Mucosa of gallbladder (tissue), 1 donor: Measurements from ENCODE around the gene EHD3. TPM values are rescaled to one million over a fixed set of nuclear protein-coding genes. Genes with fewer than 3 reads are reported as not detected.

Source experiments
- DNase-seq: peaks from one replicate; pipeline ENCODE4 v3.0.0-alpha.2; 2020; ENCODE audit warnings: low spot score
- total RNA-seq: library from RNA; stranded (reverse); gene quantifications from one replicate; pipeline ENCODE4 v1.2.1, GENCODE V29; 2021
- donor health status: DM: no; HTN: no; CAD: no.

Gene EHD3
- total RNA-seq, 1 donor from 2014 or later = 6.7 TPM

- DNase-seq = no peak
Measured at GRCh38 chr2:31212659-31213600, 21.0 kb upstream of the EHD3 start.

- DNase-seq = no peak
Measured at GRCh38 chr2:31213601-31214443, 20.1 kb upstream of the EHD3 start.

GRCh38 chr2:31214444-31214915, 19.5 kb upstream of the EHD3 start:
- DNase-seq = no peak

GRCh38 chr2:31216734-31217133, 17.2 kb upstream of the EHD3 start:
- no peak for DNase-seq

DNA sequence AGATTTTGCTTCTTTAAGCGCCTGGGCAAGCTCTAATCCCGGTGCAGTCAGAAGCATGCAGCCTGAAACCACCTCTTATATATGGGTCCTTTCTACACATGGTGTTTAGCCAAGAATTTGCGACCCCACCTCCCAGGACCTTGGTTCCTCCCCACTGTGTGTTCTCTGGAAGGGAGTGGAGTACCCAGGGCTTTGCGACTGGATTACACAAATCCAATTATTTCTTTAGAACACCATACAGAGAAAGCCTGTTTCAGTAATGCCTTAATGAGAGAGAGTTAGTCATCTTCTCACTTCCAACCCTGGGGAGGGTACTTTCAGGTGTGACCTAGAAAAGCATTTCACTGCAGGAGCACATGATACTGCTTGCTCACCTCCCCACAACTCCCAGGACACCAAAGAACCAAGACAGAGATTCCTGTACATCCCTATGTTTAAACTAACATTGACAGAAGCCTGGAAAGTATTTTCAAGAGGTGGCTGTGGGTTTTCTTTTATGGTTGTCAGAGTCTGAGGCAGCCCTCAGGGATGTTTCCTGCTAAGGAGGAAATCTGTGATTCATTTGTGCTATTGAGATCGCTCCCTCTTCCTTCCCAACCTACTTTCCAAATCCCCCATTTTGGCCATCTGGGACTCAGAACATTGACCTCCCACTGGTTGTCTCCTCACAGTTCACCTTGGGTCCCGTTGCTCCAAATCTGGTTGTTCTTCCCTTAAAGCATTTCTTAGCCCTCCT, 16.3 kb upstream of the EHD3 start, which contains the start of gene CAPN14:
Gene CAPN14, minus strand, starts transcription at position 51 of the 736 bp plus-strand sequence. CDS start 12,068 bp downstream, outside the sequence.
- no peak for DNase-seq

DNA sequence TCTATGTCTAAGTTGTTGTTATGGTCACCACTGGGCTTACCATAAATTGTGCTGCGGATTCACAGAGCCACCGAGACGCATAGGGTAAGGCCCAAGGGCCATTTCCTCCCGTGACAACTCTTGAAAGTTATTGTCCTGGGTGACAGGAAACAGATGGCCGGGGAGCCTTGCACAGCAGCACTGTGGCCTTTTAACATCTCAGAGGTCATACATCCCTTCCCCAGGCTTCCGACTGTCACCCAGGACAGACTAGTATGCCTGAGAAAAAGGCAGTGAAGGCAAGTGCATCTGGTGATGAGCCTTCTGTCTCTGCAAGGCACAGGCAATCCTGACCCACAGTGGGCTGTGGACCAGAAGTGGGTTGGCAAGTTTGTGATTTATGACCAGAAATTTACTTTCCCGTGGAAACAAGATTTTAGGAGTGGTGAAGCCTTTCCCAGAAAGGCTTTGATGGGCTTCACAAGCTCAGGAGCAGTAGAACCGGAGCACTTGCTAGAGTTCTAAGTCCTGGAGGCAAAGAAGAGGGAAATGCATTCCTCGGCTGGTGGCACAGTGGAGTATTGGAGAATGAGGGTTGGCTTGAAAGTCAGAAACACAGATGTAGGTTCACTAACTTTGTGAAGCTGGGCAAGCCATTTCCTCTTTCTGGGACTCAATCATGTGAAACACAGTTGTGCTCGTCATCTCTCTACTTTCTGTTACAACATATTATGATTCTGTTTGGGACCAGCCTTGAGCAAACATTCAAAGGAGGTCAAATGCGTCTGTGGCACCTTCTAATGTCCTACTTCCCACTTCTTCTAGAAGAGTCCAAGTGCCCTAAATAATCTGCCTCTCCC, 14.6 kb upstream of the EHD3 start:
- no peak for DNase-seq

- no peak for DNase-seq
Measured at GRCh38 chr2:31221544-31221943, 12.4 kb upstream of the EHD3 start.

GRCh38 chr2:31222071-31222470, 11.9 kb upstream of the EHD3 start:
- no peak for DNase-seq

DNA sequence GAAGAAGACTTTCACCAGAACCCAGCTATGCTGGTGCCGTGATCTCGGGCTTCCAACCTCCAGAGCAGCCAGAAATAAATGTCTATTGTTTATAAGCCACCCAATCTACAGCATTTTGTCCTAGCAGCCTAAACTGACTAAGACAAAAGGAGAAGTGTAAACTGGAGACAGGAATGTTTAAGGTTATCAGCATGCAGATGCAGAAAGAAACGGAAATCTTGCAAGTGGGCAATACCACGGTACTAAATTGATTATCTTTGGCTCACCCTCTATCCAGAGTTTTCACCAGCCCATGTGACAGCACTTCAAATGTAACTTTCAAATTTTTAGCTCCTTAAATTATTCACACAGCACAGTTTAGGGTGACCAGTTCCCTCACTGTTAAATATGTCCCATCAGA, 10.9 kb upstream of the EHD3 start:
- no peak for DNase-seq

DNA sequence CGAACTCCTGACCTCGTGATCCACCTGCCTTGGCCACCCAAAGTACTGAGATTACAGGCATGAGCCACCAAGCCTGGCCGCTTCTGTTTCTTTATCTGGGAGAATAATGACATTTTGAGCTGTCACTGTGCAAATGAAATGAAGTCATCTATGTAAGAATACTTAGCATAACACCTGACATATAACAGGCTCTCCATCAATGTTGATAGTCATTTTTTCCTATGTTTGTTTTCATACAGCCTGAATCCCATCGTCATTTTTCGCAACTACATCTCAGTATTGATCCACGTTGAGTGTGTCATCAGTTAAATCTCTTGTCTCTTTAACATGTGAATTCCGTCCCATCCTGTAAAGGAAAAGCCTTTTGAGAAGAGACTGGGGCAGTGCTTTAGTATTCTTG, 10.2 kb upstream of the EHD3 start:
- no peak for DNase-seq

DNA sequence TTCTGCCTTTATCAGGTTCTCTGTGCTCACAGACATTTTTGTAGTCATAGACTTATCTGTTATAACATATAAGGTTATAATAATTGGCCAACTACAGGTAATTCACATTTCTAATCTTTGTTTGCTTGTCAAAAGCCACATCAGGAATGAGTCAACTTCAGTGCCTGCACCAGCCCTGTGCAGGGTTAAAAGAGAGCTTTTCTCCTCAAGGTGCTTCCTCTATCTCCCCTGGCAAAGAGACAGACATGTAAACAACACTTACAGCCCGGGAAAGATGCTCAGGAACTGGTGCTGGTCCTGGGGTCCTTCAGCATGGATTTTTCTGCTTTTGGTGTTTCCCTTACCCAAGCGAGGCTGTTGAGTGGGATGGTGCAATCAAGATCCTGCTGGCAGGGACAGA, 7.7 kb upstream of the EHD3 start:
- no peak for DNase-seq

GRCh38 chr2:31227110-31227509, 6.8 kb upstream of the EHD3 start:
- no peak for DNase-seq

GRCh38 chr2:31227711-31228125, 6.2 kb upstream of the EHD3 start:
- no peak for DNase-seq

- DNase-seq = no peak
Measured at GRCh38 chr2:31228717-31229116, 5.2 kb upstream of the EHD3 start.

DNA sequence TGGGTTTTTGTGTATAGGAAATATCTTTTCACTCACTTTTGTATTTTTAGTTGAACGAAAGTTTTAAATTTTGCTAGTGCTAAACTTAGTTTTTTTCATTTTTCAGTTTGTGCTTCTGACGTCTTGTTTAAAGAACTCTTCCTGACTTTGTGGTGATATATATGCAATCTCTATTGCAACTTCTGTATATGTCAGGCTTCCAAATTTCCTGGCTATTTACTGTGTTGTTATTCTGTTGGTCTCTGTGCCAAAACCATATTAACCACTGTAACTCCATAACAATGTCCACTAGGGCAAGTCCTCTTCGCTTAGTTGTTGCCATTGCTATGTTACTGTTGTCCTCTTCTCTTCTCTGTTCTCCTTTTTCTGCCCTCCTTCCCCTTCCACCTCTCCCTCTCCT, 3.2 kb upstream of the EHD3 start:
- DNase-seq = no peak

DNA sequence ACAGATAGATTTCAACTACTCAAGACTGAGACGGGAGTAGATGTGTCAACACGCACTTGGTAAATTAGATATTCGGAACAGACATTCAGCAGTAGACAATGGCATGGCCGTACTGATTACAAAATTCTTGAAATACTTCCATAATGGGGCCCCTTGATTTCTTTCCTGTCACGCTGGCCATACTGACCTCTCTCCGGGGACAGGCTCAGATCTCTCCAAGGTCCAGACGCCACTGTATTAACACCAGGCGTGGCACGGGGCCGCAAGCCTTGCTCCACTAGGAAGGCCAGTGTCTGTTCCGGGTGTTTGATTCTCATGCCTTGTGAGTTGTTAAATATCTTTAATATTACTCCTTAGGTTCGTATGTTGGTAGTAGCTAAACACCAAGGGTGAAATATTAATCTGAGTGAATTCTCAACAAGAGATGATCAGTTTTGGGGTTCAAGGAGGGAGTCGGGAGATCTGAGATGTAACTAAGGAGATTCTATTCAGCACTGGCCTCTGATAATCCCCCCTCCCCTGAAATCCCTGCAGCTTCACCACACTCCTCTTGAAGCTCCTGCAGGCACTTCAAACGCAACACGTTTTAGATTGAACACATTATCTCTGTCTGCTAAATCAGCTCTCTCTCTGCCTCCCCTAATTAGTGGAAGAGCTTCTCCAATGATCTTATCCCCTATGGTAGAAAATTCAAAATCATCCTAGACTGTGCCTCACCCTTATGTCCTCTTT, 2.2 kb upstream of the EHD3 start:
- DNase-seq = no peak

DNA sequence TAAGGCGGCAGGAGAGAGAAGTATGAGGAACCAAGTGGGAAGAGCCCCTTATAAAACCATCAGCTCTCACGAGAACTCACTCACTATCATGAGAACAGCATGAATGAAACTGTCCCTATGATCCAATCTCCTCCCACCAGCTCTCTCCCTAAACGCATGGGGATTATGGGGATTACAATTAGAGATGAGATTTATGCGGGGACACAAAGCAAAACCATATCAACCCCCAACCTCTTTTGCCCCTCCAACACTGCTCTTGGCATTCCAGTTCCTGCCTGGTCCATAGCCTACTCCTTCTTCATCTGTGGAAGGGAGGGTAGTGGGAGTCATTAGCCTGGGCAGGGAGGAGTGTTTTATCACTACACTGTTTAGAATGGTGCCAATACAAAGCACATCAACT, 1.4 kb upstream of the EHD3 start:
- DNase-seq = no peak

DNA sequence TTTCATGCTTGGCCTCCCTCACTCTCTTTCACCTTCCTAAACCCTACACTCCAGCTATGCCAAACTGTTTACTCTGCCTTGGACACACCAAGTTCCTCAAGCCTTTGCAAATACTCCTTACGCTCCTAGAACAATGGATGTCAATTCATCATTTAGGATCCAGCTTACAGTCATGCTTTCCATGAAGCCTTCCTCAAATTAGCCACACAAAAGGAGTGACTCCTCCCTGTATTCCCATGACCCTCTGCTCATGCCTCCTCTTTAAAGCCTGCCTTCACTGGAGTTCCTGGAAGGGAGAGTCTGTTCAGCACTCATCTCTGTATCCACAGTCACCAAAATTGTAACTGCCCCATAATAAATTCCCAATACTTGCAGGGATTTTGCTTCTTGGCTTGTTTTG, 721 bp upstream of the EHD3 start:
- DNase-seq = no peak

GRCh38 chr2:31234683-31235503, 941 bp downstream of the EHD3 start:
- no peak for DNase-seq
